Endothelial cell (in vitro differentiated cells): ENCODE results near the gene PEPD. TPM values are rescaled to one million over a fixed set of nuclear protein-coding genes. Genes with fewer than 3 reads are reported as not detected.

Experiments
- DNase-seq: peaks from one replicate; pipeline ENCODE4 v3.0.0; 2021; ENCODE audit warnings: low spot score
- H3K27ac Mint-ChIP-seq: one replicate; pipeline ENCODE4 v1.8.0; 2021; ENCODE audit warnings: mixed read lengths, inconsistent platforms; ENCODE audit not compliant: unreplicated experiment
- H3K27me3 Mint-ChIP-seq: one replicate; pipeline ENCODE4 v1.8.0; 2021; ENCODE audit warnings: mild to moderate bottlenecking, moderate library complexity, mixed read lengths, inconsistent platforms; ENCODE audit not compliant: unreplicated experiment
- H3K36me3 Mint-ChIP-seq: one replicate; pipeline ENCODE4 v1.8.0; 2021; ENCODE audit warnings: mild to moderate bottlenecking, low read depth, mixed read lengths, inconsistent platforms; ENCODE audit not compliant: unreplicated experiment
- H3K4me1 Mint-ChIP-seq: one replicate; pipeline ENCODE4 v1.8.0; 2021; ENCODE audit warnings: mild to moderate bottlenecking, mixed read lengths, inconsistent platforms; ENCODE audit not compliant: unreplicated experiment
- H3K4me3 Mint-ChIP-seq: one replicate; pipeline ENCODE4 v1.8.0; 2021; ENCODE audit warnings: mild to moderate bottlenecking, mixed read lengths, inconsistent platforms; ENCODE audit not compliant: unreplicated experiment
- H3K9me3 Mint-ChIP-seq: one replicate; pipeline ENCODE4 v1.8.0; 2021; ENCODE audit warnings: mixed read lengths, inconsistent platforms; ENCODE audit not compliant: unreplicated experiment
- CTCF ChIP-seq: fragments of 200-600 bp; sonication (generic); IDR thresholded peaks from one replicate; pipeline ENCODE4 v1.5.0; 2021; ENCODE audit warnings: antibody characterized with exemption; ENCODE audit not compliant: unreplicated experiment
- total RNA-seq: library from RNA; stranded (reverse); fragmentation: NEBNext Ultra II Directional; extraction: Animal tissue kit (Norgen Biotek cat#: 25700); gene quantifications from one replicate; pipeline ENCODE4 v1.2.1, GENCODE V29; 2021; ENCODE audit not compliant: unreplicated experiment

The PEPD gene
- total RNA-seq, 1 donor from 2014 or later, result 40.5 TPM

DNA sequence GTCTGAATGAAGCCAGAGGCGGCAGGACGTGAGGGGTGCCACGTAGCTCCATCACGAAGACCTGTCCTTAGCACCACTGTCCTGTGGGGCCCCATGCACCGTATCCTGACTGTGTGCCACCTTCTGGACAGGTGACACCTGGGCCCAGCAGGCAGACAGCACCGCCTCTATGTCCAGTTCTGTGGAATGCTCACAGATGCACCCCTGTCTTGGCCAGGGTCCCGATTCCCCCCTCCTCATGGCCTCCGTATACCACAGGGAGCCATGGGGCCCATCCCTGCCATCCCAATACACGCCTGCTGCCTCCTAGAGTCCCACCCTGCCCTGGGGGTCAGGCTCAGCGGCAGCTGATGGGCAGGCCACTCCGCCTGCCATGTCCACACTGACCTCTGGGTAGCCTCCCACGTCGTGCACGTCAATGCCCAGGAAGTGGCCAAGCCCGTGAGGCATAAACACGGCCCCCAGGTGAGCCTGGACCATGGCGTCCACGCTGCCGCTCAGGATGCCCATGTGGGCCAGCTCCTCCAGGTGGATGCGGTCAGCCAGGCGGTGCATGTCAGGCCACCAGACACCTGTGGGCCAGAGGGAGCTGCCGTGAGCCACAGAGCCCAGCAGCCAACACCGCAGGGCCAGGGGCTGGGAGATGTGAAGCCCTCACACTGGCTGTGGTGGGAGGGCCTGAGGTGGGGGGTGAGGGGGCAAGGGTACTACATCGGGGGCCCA lies 130.5 kb downstream of the PEPD start:
- DNase-seq, result no peak
- peaks cover 3% of the 10 kb centered on the region for H3K36me3 Mint-ChIP-seq

GRCh38 chr19:33390101-33390907 lies 131.3 kb downstream of the PEPD start:
- no peaks in the 10 kb centered on the region for H3K9me3 Mint-ChIP-seq
- H3K36me3 Mint-ChIP-seq, result peaks cover 3% of the 10 kb centered on the region
- H3K27ac Mint-ChIP-seq, result no peak overlapping the region
- peaks cover 8% of the 10 kb centered on the region for H3K4me1 Mint-ChIP-seq
- H3K4me3 Mint-ChIP-seq, result no peak overlapping the region
- no peak for DNase-seq
- TF ChIP-seq CTCF, result no peak
- H3K27me3 Mint-ChIP-seq, result peaks cover 3% of the 10 kb centered on the region

More for the DNA sequence above, 130.5 kb downstream of the PEPD start:
- H3K4me1 Mint-ChIP-seq, result peaks cover 9% of the 10 kb centered on the region
- no peaks in the 10 kb centered on the region for H3K9me3 Mint-ChIP-seq
- TF ChIP-seq CTCF, result no peak
- H3K4me3 Mint-ChIP-seq, result no peak overlapping the region
- no peak overlapping the region for H3K27ac Mint-ChIP-seq
- peaks cover 3% of the 10 kb centered on the region for H3K27me3 Mint-ChIP-seq

- Mint-ChIP-seq H3K27me3 (peaks cover 3% of the 10 kb centered on the region), H3K4me1 (peaks cover under 1% of the 10 kb centered on the region), H3K9me3 (no peaks in the 10 kb centered on the region), H3K27ac (no peak overlapping the region), H3K36me3 (peaks cover 3% of the 10 kb centered on the region), H3K4me3 (no peak overlapping the region)
- no peak for TF ChIP-seq CTCF
- no peak for DNase-seq
Observed at GRCh38 chr19:33389421-33390100, 132.0 kb downstream of the PEPD start.

DNA sequence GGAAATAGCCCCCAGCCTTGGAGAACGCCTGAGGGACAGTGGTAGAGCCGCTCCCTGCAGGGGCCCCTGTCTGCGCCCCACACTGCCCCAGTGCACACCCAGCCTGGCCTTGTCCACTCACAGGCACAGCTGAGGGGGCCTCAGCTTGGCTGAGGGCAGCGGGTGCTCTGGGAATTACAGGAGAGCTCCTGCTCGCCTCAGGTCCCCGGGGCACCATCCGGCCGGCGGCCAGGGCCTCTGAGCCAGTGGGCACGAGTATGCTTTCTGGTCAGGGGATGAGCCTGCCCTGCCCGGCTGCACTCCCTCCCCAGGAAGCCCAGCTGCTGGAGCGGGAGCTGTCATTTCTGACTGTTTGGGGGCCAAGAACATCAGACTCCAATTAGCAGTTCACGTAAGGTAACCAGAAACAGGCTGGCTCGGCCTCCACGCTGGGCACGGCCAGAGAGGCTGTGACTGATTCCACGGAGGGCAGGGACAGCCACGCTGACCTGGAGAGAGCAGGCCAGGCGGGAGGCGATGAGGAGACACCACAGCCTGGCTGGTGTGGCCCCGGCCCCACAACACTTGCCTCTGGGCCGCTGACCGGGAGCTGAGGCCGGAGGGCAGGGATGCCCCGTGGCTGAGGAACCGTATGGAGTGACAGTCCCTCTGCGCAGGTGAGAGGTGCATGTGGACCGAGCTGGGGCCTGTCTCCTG lies 132.7 kb downstream of the PEPD start:
- Mint-ChIP-seq H3K27ac (no peak overlapping the region), H3K4me1 (no peaks in the 10 kb centered on the region), H3K36me3 (peaks cover 3% of the 10 kb centered on the region), H3K4me3 (no peak overlapping the region), H3K9me3 (no peaks in the 10 kb centered on the region), H3K27me3 (peaks cover 3% of the 10 kb centered on the region)
- DNase-seq, result no peak
- TF ChIP-seq CTCF, result no peak
